Measurements from ENCODE around the gene COQ8B. TPM values are rescaled to one million over a fixed set of nuclear protein-coding genes. Genes with fewer than 3 reads are reported as not detected.

Gene COQ8B
- total and polyA plus RNA-seq, 2 of the 4 experiments (the other 2 are of a cell fraction): 14.9 to 23.2 TPM

GRCh38 chr19:40687525-40688016 lies 29.1 kb downstream of the COQ8B start:
- TF ChIP-seq RAD21 (IDR thresholded peaks at IDR 0.05; ENCODE audit: low read length): no peak
- no peak for TF ChIP-seq USF2 (IDR thresholded peaks at IDR 0.05; ENCODE audit: low read depth, low read length)
- TF ChIP-seq CHD1 (IDR thresholded peaks at IDR 0.05; ENCODE audit: low read depth, low read length): no peak
- TF ChIP-seq FOS (IDR thresholded peaks at IDR 0.05; ENCODE audit: low read depth, low read length): no peak
- no peak for TF ChIP-seq MAFK (IDR thresholded peaks at IDR 0.05; ENCODE audit: low read depth, low read length)
- TF ChIP-seq BHLHE40 (IDR thresholded peaks at IDR 0.05; ENCODE audit: low read depth, low read length): peak; percentile 73
- no peak for TF ChIP-seq RFX5 (IDR thresholded peaks at IDR 0.05; ENCODE audit: low read depth, low read length)
- TF ChIP-seq NFE2L2 (IDR thresholded peaks at IDR 0.05; ENCODE audit: low read depth, low read length): no peak
- TF ChIP-seq POLR2A (IDR thresholded peaks at IDR 0.05; ENCODE audit: low read depth, low read length): peak; percentile 79
- no peak for TF ChIP-seq ELK1 (IDR thresholded peaks at IDR 0.05; ENCODE audit: borderline replicate concordance, low read depth, low read length)
- TF ChIP-seq SMC3 (IDR thresholded peaks at IDR 0.05; ENCODE audit: low read depth, low read length): no peak
- no peak for TF ChIP-seq CEBPB (IDR thresholded peaks at IDR 0.05; ENCODE audit: low read depth, low read length)
- no peak for TF ChIP-seq RCOR1 (IDR thresholded peaks at IDR 0.05; ENCODE audit: insufficient replicate concordance, low read length)
- TF ChIP-seq CTCF (conservative IDR thresholded peaks at IDR 0.05; ENCODE audit: low read depth, low read length): no peak
- no peak for TF ChIP-seq MAZ (IDR thresholded peaks at IDR 0.05; ENCODE audit: borderline replicate concordance, low read depth, low read length)
- TF ChIP-seq MXI1 (IDR thresholded peaks at IDR 0.05; ENCODE audit: borderline replicate concordance, low read depth, low read length): peak; percentile 64; the same call in 1 of the 2 replicates
- H3K18ac ChIP-seq (ENCODE audit: low read depth, low read length): no peak overlapping the region
- POLR2A ChIA-PET (ENCODE audit: unreplicated experiment): no interaction called here
- peak overlapping the region; percentile 94 for H2AK9ac ChIP-seq (replicated peaks; ENCODE audit: low read depth, low read length, poor library complexity)
- intact Hi-C loops (cut with micrococcal nuclease) (no loop called here), dilution Hi-C loops (cut with HindIII; ENCODE audit: low sequenced_read_pairs, unreplicated experiment) (no loop called here), in situ Hi-C loops (cut with MboI; ENCODE audit: low sequenced_read_pairs) (no loop called here)
- no peak overlapping the region for H3K56ac ChIP-seq (ENCODE audit: extremely low read depth, insufficient read depth, low read length)
- H2BK15ac ChIP-seq (ENCODE audit: low read depth, low read length): no peak overlapping the region
- peak overlapping the region; percentile 12; the same call in 1 of the 2 replicates for H3K4me3 ChIP-seq (ENCODE audit: insufficient read depth, low read depth, low read length)
- H3K4me2 ChIP-seq (ENCODE audit: low read depth, low read length): peak overlapping the region; percentile 98
- peak overlapping the region; percentile 36 for H2BK5ac ChIP-seq (ENCODE audit: low read depth, low read length, poor library complexity, severe bottlenecking)
- no peaks in the 10 kb centered on the region for H3K9me3 ChIP-seq (ENCODE audit: control insufficient read depth, insufficient read depth, low read length)
- peak overlapping the region; percentile 99 for H3K14ac ChIP-seq (replicated peaks; ENCODE audit: low read depth, low read length)
- H3K4ac ChIP-seq (ENCODE audit: low read depth, low read length): peak overlapping the region; percentile 50
- H3K36me3 ChIP-seq (ENCODE audit: control insufficient read depth, insufficient read depth, low read length): peaks cover 42% of the 10 kb centered on the region
- H4K91ac ChIP-seq (ENCODE audit: insufficient read depth, low read depth, low read length): peak overlapping the region; percentile 16; the same call in 1 of the 2 replicates
- H3K9me1 ChIP-seq (ENCODE audit: insufficient read depth, low read length): peaks cover 33% of the 10 kb centered on the region
- no TSS peak for BruUV-seq (replicated peaks)
- H4K5ac ChIP-seq (ENCODE audit: low read depth, low read length): peak overlapping the region; percentile 24; the same call in 1 of the 2 replicates
- peak overlapping the region in 1 of 2 experiments; percentile 63; a peak in 2 of 4 replicates for H4K8ac ChIP-seq (ENCODE audit: low read depth in 2 of 2, low read length in 2 of 2)
- no peak overlapping the region; the same call in 1 of the 2 replicates for H2BK120ac ChIP-seq (ENCODE audit: low read depth, low read length)
- H2AK5ac ChIP-seq (ENCODE audit: low read depth, low read length): peak overlapping the region; percentile 96
- H4K20me1 ChIP-seq (ENCODE audit: insufficient read depth, low read length): peaks cover 39% of the 10 kb centered on the region
- H3K9ac ChIP-seq (ENCODE audit: low read depth, low read length): no peak overlapping the region
- 32% methylated on average over 10 of the region's 12 CpGs; no CpG with 5 or more reads in 1 of the 2 experiments for WGBS, 2 experiments (ENCODE audit: extremely low coverage in 2 of 2, insufficient read length in 1 of 2)
- DNase-seq (peak; percentile 86), ATAC-seq (ENCODE audit: low read depth) (peak; percentile 8)
- CTCF ChIA-PET: no interaction called here
- peaks cover 17% of the 10 kb centered on the region for H3K4me1 ChIP-seq (ENCODE audit: control insufficient read depth, insufficient read depth, low read length)
- no peak overlapping the region for H3K27ac ChIP-seq (ENCODE audit: insufficient read depth, low read length)
- no peaks in the 10 kb centered on the region for H3K27me3 ChIP-seq (ENCODE audit: control insufficient read depth, insufficient read depth, low read length)
- H3K79me1 ChIP-seq (ENCODE audit: low read depth in 1 of 2, low read length in 2 of 2): peaks cover 35 to 71% of the 10 kb centered on the region in 2 experiments
- H2BK20ac ChIP-seq (ENCODE audit: low read depth, low read length): no peak overlapping the region
- peak overlapping the region; percentile 73 for H2AFZ ChIP-seq (replicated peaks; ENCODE audit: low read length, poor library complexity)
- peak overlapping the region; percentile 100 for H3K23ac ChIP-seq (ENCODE audit: low read depth, low read length)

All from IMR-90 (cell line).